ENCODE measurements around the gene CAPN1.
"Not testable (repeated sequence)": the region's sequence is repeated elsewhere in the genome, so short reads cannot be mapped to it uniquely, and the experiment has no call there.

Gene CAPN1

DNA sequence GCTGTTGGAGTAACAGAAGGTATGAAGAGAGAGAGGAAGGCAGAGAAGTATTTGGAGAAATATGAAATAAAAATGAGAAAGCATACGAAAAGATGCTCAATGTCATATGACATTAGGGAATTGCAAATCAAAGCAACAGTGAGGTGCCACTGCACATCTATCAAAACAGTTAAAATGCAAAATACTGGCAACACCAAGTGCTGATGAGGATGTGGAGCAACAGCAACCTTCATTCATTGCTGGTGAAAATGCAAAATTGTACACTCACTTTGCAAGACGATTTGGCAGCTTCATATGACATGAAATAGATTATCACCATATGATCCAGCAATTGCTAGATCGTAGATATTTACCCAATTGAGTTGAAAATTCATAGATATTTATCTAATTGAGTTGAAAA lies 21.1 kb upstream of the CAPN1 start:
- no peak for FAIRE-seq

DNA sequence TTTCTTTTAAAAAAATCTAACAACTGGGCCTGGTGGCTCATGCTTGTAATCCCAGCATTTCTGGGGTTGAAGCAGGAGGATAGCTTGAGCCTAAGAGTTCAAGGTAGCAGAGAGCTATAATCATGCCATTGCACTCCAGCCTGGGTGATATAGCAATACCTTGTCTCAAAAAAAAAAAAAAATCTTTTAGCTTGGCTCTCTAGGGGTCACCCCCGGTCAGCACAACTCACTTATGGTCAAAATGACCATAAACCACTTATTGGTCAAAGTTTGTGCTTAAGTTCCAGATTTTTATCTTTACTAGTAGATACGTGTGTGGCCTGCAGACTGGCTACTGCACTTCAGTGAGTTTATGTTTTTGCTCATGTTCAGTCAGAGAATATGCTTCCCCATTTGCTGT lies 18.0 kb upstream of the CAPN1 start:
- FAIRE-seq, result no peak

DNA sequence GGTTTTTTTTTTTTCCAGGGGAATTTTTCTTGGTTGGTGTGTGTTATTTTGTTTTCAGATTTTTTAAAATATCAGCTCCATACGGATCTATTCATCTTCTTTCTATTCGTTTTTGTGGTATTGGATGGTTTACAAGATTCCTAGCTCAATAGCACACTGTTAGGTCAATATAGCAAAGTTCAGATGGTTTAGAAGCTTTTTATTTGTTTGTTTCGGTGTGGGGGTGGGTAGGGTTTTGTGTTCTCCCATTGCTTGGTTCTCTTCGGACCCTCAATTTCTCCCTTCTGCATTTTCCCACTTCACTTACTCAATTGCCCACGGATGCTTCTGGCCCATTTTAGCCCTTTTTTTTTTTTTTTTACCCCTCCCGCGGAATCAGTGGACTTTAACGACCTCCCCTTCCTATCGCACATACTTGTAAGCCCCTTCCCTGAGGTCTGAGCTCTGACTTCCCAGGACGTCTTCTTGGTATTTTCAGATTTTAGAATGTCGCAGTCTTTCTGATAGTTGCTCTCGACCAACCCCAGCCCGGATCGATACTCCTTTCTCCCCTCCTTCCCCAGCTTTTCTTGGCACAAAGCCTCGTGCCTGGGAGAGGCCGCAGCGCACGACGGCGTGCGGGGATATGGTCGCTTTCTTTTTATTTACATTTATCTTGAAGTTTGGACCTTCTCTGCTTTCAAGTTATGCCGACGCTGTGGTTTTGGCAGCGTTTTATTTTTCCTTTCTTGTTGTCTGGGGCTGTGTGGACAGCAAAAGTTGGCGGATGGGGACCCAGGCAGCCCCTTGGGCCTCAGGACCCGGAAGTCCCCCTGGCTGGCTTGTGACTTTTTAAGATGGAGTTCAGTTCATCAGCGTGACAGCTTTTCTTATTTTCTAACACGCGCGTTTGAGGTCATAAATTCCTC lies 16.1 kb upstream of the CAPN1 start:
- FAIRE-seq, result no peak

DNA sequence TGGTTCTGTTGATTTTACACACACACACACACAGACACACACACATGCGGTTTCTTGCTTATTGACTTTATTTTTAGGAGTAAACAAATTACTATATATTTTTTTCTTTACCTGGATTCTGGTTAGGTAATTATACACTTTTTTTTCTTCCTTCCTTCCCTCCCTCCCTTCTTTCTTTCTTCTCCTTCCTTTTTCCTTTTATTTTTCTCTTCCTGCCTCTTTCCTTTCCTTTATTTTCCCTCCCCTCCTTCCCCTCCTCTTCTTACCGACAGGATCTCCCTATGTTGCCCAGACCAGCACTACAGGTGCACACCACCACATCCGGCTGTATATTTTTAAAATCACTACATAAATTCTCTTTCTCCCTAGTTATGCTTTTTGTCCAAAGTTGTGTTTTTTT lies 14.8 kb upstream of the CAPN1 start:
- FAIRE-seq, result no peak

GRCh38 chr11:65167656-65168055 lies 14.1 kb upstream of the CAPN1 start:
- no peak for FAIRE-seq

GRCh38 chr11:65169164-65169641 lies 12.5 kb upstream of the CAPN1 start:
- no peak for FAIRE-seq

DNA sequence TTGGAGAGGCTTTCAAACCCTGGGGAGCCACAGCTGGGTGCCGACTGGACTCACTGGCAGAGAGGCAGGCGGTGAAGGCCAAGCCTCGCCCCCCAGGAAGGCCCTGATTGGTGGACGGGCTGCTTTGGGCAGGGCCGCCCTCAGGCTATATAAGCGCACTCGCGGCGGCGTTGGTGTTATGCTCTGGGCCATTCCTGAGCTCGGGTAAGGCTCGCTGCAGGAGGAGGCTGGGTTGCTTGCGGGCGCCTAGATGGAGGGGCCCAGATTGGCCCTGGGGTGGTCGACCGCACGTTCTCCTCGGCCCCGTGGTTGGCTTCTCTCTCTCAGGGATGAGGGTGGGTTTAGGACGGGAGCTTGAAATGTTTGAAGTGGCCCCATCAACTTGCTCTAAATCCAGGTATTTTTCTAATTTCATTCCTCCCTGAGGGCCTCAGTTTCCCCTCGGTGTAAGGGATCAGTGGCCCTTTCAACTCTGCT lies 11.6 kb upstream of the CAPN1 start, which contains the start of gene SPDYC:
TSS of gene SPDYC (plus strand) at position 176 of the 477 bp plus-strand sequence. CDS start 1,125 bp downstream, outside the sequence.
- FAIRE-seq, result no peak

GRCh38 chr11:65172600-65172999 lies 9.1 kb upstream of the CAPN1 start:
- FAIRE-seq, result no peak

DNA sequence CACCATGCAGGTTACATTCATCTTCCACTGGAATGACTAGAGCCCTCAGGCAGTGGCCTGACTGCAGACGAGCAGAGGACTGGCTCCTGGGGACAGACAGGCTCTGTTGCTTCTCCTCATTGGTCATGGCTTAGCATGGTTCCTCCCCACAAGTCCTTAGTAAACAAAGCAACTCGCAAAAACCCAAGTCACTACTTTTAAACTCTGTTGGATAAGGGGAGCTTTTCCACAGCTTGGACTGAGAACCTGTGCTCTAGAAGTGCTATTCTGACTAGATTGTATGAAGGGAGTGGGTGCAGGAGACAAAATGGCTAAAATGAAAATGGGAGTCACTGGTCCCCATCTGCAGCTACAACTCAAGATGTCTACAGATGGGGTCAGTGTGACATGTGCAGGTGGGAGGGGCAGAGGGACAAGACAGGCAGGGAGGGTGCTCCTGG lies 7.1 kb upstream of the CAPN1 start:
- FAIRE-seq, result not testable (repeated sequence)

DNA sequence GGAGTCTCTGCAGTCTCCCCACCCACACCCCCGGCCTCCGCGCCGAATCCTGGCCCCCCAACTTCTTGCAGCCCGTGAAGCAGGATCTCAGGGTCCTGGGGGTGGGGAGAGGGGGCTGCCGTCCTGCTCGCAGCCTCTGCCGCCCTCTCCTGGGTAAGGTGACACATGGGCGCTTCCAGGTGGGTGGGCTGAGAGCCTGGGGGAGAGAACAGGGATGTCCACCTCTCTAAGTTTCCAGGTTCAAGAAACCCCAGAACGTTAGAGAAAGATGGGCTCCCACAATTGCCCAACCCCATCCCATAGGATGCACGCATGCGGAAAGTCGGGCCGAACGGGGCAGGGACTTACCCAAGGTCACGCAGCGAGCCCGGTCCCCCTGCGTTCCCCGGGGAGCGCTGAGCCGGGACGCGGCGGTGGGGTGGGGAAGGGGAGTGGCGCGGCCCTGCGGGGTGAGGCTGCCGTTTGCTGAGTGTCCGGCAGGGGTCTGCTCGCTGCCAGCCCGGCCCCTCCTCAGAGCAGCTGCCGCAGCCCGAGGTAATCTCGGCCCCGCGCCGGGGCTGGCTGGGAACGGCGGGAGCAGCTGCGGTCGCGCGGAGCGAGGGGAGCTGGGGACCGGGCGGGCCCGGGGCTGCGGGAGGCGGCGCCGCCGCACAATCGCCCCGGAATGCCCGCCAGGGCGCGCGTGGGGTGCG lies 705 bp upstream of the CAPN1 start:
- no peak for FAIRE-seq

GRCh38 chr11:65182258-65183170 lies 786 bp downstream of the CAPN1 start:
- FAIRE-seq, result no peak

DNA sequence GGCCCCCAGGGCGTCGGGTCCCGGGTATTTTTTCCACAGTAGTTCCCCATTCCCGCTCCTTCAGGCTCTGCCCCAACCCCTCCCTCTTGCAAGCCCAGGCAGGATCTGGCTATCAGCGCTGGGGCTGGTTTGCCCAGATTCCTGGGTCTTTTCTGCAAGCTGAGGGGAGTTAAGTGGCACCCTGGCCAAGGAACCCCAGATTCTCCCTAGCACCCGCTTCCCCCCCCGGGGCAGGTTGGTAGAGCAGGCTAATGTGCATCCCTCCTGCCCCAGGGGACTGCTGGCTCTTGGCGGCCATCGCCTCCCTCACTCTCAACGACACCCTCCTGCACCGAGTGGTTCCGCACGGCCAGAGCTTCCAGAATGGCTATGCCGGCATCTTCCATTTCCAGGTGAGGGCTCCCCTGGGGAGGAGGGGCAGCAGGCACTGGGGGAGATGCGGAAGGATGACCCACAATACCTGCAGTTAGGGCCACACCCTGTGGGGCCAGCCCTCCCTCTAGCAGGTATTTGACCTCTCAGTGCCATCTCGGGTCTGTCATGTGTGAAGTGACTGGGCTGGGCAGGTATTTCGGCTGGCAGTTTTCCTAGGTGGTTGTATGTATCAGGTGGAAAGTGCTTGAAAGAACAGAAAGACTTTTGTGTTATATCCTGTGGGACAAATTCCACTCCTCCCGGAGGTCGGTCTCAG lies 1.6 kb downstream of the CAPN1 start:
- FAIRE-seq, result no peak

GRCh38 chr11:65184146-65184545 lies 2.4 kb downstream of the CAPN1 start:
- FAIRE-seq, result no peak

DNA sequence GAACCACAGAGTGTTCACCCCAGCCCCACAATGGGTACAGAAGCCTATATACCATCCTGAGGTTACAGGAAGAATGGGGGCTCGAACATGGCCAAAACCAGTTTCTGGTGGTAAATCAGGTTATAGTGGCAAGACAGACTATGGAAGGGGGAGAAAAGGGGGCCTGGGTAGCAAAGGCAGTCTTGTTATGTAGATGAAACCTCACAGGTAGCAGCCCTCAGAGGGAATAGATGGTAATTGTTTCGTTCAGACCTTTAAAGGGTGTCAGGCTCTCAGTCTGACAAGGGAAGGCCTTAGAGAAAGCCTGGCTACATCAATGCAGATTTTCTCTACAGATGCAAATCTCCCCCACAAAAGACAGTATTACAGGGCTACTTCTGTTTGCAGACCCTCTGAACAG lies 3.4 kb downstream of the CAPN1 start:
- FAIRE-seq, result no peak

GRCh38 chr11:65185869-65186341 lies 4.2 kb downstream of the CAPN1 start:
- FAIRE-seq, result no peak

- no peak for FAIRE-seq
Measured at GRCh38 chr11:65186701-65187100, 5.0 kb downstream of the CAPN1 start.

GRCh38 chr11:65187146-65187675 lies 5.5 kb downstream of the CAPN1 start:
- FAIRE-seq, result no peak

DNA sequence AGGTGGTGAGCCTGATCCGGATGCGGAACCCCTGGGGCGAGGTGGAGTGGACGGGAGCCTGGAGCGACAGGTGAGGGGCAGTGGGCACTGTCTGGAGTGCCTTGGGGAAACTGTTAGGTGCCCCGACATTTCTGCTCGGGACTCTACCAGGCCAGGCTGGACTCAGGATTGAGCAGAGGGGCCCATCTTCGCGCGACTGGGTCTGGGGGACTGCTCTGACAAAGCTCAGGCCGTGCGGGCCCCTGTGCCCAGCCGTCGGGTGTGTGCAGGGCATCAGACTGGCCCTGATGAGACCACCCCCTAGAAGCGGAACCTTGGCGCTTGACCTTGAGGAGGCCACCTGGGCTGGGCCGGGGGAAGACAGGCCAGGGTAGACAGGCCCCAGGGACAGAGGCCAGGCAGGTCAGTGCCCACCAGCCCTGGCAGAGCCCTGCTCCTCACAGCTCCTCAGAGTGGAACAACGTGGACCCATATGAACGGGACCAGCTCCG lies 6.3 kb downstream of the CAPN1 start:
- no peak for FAIRE-seq

DNA sequence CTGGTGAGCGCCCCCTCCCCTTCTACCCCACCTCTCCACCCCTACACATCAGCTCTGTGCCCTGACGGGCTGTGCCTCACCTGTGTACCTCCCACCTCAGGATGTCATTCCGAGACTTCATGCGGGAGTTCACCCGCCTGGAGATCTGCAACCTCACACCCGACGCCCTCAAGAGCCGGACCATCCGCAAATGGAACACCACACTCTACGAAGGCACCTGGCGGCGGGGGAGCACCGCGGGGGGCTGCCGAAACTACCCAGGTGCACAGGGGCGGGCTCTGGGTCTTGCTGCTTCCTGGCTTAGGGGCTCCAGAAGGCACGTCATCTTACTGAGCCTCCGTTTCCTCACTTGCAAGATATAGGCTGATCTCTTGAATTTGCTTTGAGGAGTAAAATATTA lies 6.8 kb downstream of the CAPN1 start:
- no peak for FAIRE-seq

DNA sequence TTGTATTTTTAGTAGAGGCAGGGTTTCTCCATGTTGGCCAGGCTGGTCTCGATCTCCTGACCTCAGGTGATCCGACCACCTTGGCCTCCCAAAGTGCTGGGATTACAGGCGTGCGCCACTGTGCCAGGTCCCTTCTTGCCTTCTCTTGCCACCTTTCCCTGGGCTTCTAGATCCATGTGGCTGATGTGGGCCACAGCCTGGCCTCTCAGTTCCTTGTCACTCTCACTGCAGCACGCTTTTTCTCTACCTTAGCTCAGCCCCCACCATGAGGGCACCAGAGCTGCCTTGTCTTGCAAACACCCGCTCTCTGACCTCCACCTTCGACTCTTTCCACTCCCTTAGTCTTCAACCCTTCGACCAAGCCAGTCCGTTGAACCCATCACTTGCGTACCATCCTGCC lies 7.5 kb downstream of the CAPN1 start:
- FAIRE-seq, result no peak

GRCh38 chr11:65194564-65194963 lies 12.8 kb downstream of the CAPN1 start:
- no peak for FAIRE-seq

All from endometrium (tissue), 2 donors.